ENCODE measurements around the gene AUTS2.
"Not testable (repeated sequence)": the region's sequence is repeated elsewhere in the genome, so short reads cannot be mapped to it uniquely, and the experiment has no call there.

Gene AUTS2

DNA sequence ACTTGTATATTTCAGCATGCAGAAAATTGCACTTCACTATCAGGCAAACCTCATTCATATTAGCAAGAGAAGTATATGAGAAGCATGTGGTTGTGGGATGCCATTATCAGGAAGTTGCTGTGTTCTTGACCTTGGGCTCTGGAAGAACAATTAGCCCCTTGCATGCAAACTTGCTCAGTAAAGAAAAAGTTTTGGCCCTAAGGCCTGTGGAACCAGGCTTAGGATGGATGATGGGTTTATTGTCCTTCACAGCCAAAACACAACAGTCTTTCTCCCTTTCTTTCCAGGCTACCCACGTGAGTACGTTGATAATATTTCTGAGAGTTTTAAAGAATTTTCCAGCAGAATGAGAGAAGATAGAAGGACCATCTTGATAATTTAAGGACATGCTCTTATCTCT, 166.4 kb downstream of the AUTS2 start:
- DNase-seq, result no peak

DNA sequence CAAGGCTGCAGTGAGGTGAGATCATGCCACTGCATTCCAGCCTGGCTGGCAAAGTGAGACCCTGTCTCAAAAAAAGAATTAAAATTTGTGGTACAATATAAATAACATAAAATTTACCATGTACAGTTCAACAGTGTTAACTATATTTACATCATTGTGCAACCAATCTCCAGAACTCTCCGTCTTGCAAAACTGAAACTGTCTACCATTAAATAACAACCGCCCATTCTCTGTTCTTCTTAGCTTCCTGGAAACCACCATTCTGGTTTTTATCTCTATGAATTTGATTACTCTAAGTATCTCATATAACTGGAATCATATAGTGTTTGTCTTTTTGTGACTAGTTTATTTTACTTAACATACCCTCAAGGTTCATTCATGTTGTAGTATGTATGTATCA, 167.6 kb downstream of the AUTS2 start:
- no peak for DNase-seq

DNA sequence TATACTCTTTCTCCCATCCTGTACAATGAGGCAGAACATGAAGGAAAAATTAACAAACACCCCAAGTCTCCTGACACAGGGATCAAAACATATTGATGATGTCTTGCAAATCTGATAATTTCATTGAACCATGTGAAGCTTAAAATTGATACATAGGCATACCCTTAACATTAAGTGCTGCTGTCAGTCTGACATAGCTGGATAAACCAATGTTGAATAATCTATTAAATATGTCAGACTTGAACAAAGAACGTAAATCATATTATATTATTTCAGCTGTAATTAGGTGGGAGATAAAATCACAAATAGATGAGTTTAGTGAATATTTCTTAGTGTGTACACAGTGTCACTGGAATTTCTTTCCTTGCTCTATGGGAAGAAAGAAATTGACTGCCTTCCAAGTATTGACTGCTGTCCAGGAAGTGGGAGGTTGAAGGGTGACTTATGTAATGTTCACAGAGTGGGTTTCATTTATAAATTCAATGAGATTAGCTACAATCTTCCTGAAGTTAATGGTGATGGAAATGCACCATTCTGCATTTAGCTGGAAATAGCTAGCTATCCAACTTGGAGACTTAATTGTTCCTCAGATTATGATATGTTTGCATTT, 170.8 kb downstream of the AUTS2 start:
- no peak for DNase-seq

DNA sequence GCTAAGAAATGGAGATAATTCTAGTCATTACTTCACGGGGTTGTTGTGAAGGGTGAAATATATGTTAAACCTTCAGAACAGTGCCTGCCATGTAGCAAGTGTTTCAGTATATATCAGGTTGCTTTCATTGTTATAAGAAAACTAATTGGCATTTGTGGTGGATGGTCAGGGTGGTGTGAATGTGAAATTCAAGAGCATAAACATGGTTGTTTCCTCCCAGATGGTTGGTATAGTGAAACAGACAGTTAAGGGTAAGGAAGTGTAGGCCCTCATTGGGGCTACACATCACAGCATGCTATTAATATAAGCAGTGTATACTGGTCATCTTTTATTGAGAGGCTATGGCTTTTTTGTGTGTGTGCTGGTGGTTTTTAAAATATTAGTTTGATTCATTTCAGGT, 171.6 kb downstream of the AUTS2 start:
- no peak for DNase-seq

DNA sequence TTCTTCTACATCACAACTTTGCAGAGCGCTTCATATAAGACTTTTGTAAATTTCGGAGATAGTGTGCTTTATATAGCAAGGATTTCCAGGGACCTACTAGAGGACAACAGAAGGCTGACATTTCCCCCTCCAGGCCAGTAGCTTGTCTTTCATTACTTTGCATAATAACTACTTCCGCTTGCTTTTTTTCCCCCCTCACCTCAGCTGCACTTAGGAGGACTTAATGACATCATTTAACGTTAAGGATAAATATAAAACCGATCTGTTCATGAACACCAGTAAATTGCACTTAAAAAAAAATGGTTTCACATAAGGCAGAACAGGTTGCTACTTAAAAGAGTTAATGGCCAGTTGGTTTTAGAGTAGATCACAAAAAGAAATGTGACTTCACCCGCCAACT, 172.3 kb downstream of the AUTS2 start:
- DNase-seq, result no peak

DNA sequence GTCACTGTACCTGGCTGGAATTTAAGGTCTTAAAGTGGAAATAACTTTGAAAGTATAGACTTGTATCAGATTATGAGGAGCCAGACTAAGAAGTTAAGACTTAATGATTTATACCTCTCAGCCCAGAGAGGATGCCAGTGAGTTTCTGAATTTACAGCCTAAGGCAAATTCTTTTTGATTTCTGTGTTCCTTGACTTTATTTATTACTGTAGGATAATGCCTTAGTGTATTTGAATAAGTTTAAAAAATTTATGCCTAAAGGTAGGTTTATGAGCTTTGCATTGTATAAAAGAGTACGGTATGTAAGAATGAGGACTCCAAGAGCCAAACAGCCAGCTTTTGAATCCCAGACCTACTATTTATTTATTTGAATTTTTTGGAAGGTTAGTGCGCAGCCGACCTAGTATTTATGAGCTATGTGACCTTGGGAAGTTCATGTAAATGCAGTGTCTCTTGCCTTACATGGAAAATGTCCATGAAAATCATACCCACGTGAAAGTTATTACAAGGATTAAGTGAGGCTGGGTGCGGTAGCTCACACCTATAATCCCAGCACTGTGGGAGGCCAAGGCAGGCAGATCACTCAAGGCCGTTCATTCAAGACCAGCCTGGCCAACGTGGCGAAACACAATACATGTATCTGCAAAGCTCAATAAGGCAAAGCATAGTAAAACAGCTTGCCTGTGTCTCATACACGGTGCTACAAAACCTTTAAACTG, 174.6 kb downstream of the AUTS2 start:
- DNase-seq, result no peak

DNA sequence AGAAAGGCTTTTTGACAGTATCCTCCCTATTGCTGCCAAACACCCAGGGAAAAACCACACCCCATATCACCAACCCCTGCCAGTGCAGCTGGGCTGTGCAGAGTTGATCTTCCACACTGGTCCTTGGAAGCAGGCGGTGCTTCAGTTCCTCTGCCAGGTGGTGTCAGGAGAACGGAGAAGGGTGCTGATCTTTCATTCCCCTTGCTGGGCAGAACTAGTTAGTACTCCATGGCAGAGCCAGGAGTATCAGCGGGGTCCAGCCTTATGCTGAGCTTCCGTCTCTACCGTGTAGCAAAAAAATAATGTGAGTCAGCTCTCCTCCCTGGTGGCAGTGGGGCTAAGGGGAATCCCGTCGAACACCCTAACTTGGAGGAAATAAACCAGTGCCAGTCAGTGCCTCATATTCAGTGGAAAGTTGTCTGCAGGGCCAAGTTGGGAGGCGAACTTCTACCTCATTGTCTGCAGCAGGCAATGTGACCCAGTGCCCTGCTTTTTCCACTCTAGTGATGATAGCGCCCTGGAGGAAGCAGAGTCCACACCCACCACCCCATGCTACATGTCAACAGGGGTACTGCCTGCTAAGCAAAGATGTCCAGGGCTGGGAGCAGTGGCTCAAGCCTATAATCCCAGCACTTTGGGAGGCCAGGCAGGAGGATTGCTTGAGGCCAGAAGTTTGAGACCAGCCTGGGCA, 175.4 kb downstream of the AUTS2 start:
- no peak for DNase-seq

DNA sequence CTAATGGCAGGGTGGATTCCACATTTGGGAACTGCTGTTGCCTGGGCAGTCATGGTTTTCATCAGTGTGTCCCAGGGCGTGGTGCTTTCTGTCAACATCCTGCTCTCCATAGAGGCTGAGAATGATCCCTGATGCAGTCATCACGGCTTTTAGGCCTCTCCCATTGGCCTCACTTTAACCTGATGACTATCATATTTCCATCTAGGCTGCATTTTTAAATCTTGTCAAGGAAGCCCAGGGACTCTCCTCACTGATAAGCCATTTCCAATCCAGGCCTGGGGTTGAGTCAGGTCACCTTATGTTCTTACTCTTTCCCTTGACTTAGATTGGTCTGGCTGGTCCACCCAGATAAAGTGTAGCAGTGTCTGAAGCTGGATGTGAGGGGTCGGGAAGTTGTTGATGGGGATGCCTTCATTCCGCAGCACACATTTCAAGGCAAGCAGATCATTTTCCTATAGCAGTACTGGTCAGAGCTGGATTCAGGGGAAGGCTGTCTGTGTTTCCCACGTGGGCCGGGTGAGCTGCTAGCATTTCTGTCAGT, 177.0 kb downstream of the AUTS2 start:
- DNase-seq, result no peak

DNA sequence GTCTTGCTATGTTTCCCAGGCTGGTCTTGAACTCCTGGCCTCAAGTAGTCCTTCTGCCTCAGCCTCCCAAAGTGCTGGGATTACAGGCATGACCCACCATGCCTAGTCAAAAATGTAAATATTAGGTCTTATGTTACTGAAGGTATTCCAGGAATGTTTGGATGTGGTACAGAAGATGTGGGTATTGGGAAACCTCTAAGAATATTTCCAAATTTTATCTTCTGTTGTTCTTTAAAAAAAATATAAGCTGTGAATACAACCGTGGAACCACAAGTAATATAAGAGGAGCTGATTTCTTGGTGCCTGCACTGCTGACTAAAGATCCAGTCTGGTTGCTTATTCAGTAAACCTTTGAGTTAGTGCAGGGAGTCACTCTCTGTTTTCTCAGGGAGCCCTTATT, 178.3 kb downstream of the AUTS2 start:
- no peak for DNase-seq

DNA sequence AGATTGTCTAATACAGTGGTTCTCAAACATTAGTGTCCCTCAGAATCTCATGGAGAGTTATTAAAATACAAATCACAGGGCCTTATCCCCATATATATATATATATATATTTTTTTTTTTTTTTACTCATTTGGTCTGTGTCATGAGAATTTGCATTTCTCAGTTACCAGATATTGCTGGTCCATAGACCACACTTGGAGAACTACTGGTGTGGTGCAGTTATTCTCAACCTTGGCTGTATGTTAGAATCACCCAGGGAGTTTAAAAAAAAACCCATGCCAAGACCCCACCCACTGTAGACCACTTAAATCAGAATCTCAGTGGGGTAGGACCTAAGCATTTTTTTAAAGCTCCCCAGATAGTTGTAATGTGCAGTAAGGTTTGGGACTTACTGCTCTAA, 179.9 kb downstream of the AUTS2 start:
- no peak for DNase-seq

DNA sequence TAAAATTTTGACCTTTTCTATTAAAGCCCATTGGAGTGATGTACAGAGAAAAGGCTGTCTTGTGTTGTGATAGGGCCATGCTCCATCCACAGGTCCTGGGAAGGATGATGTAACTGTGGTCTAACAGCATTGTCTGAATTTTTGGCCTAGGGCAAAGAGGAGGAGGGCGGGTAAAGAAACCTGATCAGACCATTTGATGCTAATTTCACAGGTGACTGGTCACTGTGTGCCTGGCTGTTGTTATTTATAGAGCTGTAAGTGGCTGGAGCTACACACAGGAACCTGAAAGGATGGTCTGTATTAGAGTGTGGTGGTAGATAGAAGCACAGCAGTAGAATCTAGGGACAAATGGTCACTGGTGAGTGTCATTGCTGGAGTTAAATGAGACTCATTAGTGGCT, 182.1 kb downstream of the AUTS2 start:
- DNase-seq, result no peak

DNA sequence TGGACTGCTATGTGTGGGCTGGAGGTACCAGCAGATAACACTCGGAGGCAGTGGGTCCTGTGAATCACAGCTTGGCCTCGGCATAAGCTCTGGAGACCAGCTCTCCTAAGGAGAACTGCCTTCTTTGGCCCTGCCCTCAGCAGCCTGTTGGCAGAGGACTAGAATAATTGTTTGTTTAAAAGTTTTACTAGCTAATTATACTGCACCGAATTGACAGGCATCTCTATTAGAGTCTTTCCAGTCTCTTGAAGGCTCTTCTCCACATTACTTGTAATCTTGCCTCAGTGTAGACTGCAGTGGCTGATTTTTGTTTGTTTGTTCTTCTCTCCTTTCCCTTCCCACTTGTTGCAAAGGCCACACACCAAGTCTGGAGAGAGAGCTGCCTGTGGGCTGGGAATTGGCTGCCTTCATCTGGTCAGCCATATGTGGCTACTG, 183.2 kb downstream of the AUTS2 start:
- DNase-seq, result peak in 1 of 2 experiments; percentile 43

DNA sequence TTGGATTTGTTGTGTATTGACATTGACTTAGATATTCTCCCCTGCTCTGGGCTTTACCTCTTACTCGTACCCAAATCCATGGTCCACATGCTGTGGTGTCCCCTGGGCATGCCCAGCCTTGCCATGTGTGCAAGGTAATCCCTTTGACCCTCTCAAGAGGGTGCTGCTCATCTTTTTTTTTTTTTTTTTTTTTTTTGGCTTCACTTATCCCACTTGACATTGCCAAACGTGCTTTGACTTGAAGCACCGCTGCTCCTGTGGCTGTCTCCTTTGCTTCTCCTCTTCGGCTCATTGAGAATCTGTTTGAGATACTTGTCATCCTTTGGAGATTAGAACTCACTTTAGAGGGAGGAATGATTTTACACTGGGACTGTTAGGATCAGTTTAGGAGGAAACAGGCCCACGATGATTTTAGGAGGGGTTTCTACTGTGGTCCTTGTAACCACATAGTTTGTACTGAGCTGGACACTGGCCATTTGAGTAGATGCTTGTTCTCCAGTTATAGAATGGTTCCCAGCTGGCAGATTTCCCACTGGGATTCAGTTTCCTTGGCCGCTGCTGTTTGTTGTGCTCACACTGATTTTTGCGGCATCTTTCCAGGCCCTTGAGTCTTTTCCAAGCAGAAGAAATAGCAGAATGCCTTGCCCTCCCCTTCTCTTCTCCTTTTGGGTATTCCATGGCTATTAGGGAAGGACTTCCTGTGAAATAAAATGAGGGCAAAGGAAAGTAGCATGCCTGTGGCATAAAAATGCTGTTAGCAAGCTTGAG, 184.8 kb downstream of the AUTS2 start:
- DNase-seq, result peak; percentile 63 to 83

DNA sequence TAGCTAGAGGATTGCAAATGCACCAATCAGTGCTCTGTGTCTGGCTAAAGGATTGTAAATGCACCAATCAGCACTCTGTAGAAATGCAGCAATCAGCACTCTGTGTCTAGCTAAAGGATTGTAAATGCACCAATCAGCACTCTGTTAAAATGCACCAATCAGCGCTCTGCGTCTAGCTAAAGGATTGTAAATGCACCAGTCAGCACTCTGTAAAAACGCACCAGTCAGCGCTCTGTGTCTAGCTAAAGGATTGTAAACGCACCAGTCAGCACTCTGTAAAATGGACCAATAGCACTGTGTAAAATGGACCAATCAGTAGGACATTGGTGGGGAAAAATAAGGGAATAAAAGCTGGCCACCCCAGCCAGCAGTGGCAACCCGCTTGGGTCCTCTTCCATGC, 187.9 kb downstream of the AUTS2 start:
- not testable (repeated sequence) for DNase-seq

DNA sequence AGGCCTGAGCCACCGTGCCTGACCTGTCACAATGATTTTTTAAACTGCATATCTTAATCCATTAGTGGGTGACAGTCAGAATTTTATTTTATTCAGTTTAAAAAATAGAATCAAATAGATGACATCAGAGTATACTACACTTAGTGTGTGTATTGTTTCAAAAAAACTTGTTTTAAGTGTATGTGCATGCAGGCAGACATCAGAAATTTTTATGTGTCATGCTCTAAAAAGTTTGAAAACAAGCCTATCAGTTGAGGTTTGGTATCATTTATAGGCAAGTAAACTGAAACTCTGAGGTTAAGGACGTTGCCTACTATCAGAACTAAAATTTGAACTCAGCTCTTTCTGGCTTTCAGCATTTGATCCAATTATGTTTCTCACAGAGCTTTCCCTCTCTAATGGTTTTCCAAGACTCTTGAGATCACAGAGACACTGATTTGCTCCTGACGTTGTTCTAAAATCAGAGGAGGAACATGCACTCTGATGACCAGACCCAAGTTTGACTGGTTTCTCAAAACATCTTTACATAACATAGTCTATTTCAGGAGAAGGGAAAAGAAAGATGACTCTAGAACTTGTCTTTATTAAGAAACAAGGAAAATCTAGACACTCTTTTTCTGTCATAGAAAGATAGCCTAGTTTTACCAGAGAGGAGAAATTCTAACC, 188.6 kb downstream of the AUTS2 start:
- no peak for DNase-seq

DNA sequence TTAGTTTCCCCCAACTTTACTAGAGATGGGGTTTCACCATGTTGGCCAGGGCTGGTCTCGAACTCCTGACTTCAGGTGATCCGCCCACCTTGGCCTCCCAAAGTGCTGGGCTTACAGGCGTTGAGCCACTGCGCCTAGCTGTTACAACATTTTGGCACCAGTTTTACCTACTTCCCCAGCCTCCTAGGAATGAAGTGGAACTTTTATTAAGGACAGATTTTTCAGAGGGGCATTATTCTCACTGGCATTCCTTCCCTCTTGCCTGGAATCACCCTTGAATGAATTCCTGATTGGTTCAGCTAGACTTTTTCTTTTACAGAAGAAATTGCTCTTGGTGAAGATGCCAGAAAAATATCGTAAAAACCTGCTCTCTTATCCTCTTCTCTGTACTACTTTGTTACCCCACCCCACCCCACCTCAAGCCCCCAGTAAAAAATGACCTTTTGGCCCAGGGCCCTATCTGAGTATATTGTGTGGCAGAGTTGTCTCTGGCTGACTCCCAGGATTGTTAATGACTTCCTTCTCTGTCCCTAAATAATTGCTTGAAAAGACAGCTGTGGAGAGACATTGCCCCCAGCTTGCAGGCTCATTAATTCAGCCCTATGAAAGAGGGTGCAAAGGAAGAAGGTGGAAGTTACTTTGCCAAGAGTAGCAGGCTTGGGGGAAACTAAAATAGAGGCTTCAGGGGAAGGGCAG, 189.6 kb downstream of the AUTS2 start:
- peak in 1 of 2 experiments; percentile 19 for DNase-seq

DNA sequence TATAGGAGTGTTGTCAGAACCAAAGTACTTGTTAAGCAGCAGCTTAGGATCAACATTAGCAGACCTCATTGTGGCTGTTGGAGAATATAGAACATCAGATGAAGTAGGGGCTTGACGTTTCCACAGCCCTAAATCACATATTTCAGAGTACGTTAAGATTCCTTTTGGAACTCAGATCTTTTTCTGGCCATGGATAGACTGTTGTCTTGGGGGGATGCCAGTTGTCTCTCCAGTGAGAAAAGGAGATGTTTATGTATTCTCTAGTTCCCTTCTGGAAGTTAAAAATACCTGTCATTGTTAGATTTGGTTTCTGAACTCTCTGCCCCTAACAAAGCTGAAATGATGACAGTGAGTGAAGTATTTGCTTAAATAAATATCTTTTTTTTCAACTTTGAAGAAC, 191.3 kb downstream of the AUTS2 start:
- no peak for DNase-seq

DNA sequence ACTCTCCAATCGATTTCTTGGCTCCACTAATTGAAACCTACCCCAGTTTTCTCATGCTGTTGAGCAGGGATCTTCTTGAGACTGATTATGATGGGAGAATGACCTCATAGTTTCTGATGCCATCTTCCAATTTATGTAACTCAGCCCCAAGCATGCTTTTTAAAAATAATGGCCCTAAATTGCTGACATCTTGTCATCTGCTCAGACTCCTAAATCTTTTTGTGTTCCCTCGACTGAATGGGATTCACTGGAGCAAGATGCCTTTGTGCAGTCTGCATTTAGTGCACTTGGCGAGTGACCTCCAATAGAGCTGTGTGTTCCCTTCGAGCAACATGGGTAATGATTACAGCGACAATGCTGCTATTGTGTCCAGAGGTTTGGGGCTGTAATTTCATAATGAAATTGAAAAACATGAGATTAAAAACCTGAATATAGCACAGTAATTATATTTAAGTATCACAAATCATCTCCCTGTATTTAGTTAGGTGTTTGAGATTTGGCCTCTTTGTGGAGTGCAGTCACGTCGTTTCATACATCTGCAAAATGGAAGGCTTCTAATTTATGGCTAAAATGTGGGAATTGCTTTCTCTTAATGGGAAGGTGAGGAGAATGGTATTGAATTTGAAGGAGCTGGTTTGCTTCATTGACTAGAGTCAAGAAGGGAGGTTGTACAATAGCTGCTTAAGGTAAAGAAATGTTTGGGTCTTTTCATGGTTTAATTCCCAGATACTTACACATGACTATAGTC, 192.9 kb downstream of the AUTS2 start:
- no peak for DNase-seq

DNA sequence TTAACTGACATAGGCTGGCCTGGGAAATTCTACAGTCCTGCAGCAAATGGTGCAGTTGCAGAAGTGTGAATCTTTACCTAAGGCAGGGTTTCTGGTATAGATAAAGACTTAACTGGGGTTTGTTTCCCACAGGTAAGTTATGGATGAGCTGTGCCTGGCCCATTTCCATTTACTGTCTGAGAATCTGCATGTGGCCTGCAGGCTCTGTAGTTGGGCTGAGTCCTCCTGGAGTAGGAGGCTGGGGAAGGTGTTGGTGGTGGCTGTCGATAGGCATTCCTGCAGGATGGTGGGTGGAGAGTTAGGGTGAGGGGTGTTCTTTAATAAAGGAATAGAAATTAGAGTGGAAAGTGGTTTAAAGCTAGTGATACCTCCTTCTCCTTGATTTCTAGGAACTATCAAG, 193.5 kb downstream of the AUTS2 start:
- no peak for DNase-seq

DNA sequence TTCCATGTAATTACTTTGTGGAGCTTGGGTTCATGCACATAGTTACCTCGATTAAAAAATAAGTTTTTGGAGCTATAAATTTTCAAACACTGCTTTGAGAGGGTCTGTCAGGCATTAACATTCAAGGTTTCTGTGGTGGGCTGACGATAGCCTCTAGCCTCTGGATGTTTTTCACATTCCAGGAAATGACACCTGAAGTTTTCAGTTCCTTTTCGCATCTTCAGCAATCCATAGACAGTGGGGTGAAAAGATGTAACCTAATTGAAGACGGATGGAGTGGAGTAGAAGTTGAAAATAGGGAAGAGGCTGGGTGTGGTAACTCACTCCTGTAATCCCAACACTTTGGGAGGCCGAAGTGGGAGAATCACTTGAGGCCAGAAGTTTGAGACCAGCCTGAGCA, 197.7 kb downstream of the AUTS2 start:
- no peak for DNase-seq

DNA sequence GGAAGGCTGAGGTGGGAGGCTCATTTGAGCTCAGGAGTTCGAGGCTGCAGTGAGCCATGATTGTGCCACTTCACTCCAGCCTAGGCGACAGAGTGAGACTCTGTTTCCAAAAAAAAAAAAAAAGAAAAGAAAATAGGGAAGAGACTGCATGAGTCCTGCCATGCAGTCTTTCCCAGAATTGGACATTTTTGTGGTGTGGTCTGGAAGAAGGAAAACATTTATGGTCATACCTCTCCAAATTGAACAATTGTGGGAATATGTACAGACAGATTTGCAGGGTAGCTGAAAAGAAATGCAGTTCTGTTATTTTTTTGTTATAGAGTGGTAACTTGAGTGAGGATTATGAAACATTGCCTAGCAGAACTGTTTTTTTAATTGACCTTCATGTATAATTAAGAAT, 198.1 kb downstream of the AUTS2 start:
- no peak for DNase-seq
